Measurements from ENCODE around the gene BAG1.

BAG1 gene

GRCh38 chr9:33241298-33241697 lies 23.2 kb downstream of the BAG1 start:
- Histone ChIP-seq H3K14ac (ENCODE audit: low read length in 2 of 2) (no peak overlapping the region), H3K18ac (ENCODE audit: low read depth in 1 of 2, low read length in 2 of 2) (no peak overlapping the region), H2BK12ac (ENCODE audit: low read length in 2 of 2) (no peak overlapping the region), H3K9me3 (ENCODE audit: control insufficient read depth, low read length) (no peaks in the 10 kb centered on the region), H3K4me2 (ENCODE audit: low read length, poor library complexity, severe bottlenecking) (no peak overlapping the region), H2AFZ (ENCODE audit: low read depth, low read length) (no peak overlapping the region), H3K4me1 (ENCODE audit: control insufficient read depth, insufficient read depth, low read depth, low read length) (peaks cover 5% of the 10 kb centered on the region), H3K9ac (ENCODE audit: low read length) (no peak overlapping the region), H3K4me3 (ENCODE audit: insufficient read depth in 1 of 2, low read depth in 1 of 2, low read length in 2 of 2) (no peak overlapping the region), H3K36me3 (ENCODE audit: control insufficient read depth in 1 of 2, insufficient read depth in 2 of 2, low read depth in 1 of 2, low read length in 2 of 2) (no peaks in the 10 kb centered on the region), H3K27ac (ENCODE audit: low read length, poor library complexity, severe bottlenecking) (no peak overlapping the region), H3K79me1 (replicated peaks; ENCODE audit: low read length, poor library complexity, severe bottlenecking) (no peaks in the 10 kb centered on the region), H2BK15ac (ENCODE audit: low read depth, poor library complexity, severe bottlenecking) (peak overlapping the region; percentile 35), H4K8ac (ENCODE audit: low read length) (no peak overlapping the region), H3K4ac (ENCODE audit: low read depth in 1 of 2, low read length in 2 of 2) (no peak overlapping the region), H3K23ac (ENCODE audit: low read length in 2 of 2) (no peak overlapping the region), H2BK120ac (ENCODE audit: low read depth, low read length) (no peak overlapping the region), H2BK5ac (ENCODE audit: low read depth, low read length, poor library complexity, severe bottlenecking) (no peak overlapping the region), H4K91ac (ENCODE audit: low read length) (no peak overlapping the region), H2AK5ac (ENCODE audit: low read length, severe bottlenecking) (no peak overlapping the region), H3K27me3 (ENCODE audit: control insufficient read depth in 1 of 2, insufficient read depth in 1 of 2, low read length in 2 of 2) (peaks cover 0 to 13% of the 10 kb centered on the region in 2 experiments)
- no peak for DNase-seq
- WGBS, result 89% methylated on average over 3 of the region's 5 CpGs

- H4K91ac ChIP-seq (ENCODE audit: low read length), result no peak within 1 kb of the TSS
- H3K23ac ChIP-seq (ENCODE audit: low read length in 2 of 2), result no peak within 1 kb of the TSS
- no peak within 1 kb of the TSS for H2AFZ ChIP-seq (ENCODE audit: low read depth, low read length)
- H2BK15ac ChIP-seq (ENCODE audit: low read depth, poor library complexity, severe bottlenecking), result peak within 1 kb of the TSS; percentile 30
- H3K9ac ChIP-seq (ENCODE audit: low read length), result no peak within 1 kb of the TSS
- no peak within 1 kb of the TSS for H3K4me3 ChIP-seq (ENCODE audit: insufficient read depth in 1 of 2, low read depth in 1 of 2, low read length in 2 of 2)
- DNase-seq, result no peak
- no peak within 1 kb of the TSS for H3K4me2 ChIP-seq (ENCODE audit: low read length, poor library complexity, severe bottlenecking)
- no peak within 1 kb of the TSS for H2AK5ac ChIP-seq (ENCODE audit: low read length, severe bottlenecking)
- no peak within 1 kb of the TSS for H3K14ac ChIP-seq (ENCODE audit: low read length in 2 of 2)
- no peaks in the 10 kb centered on the region for H3K36me3 ChIP-seq (ENCODE audit: control insufficient read depth in 1 of 2, insufficient read depth in 2 of 2, low read depth in 1 of 2, low read length in 2 of 2)
- no peak within 1 kb of the TSS for H3K27ac ChIP-seq (ENCODE audit: low read length, poor library complexity, severe bottlenecking)
- H2BK5ac ChIP-seq (ENCODE audit: low read depth, low read length, poor library complexity, severe bottlenecking), result no peak within 1 kb of the TSS
- H3K18ac ChIP-seq (ENCODE audit: low read depth in 1 of 2, low read length in 2 of 2), result peak within 1 kb of the TSS in 1 of 2 experiments; percentile 18
- no peak within 1 kb of the TSS for H2BK12ac ChIP-seq (ENCODE audit: low read length in 2 of 2)
- peaks cover 3% of the 10 kb centered on the region for H3K4me1 ChIP-seq (ENCODE audit: control insufficient read depth, insufficient read depth, low read depth, low read length)
- no peaks in the 10 kb centered on the region for H3K79me1 ChIP-seq (replicated peaks; ENCODE audit: low read length, poor library complexity, severe bottlenecking)
- no peaks in the 10 kb centered on the region for H3K9me3 ChIP-seq (ENCODE audit: control insufficient read depth, low read length)
- no peak within 1 kb of the TSS for H3K4ac ChIP-seq (ENCODE audit: low read depth in 1 of 2, low read length in 2 of 2)
- peaks cover 0 to 19% of the 10 kb centered on the region in 2 experiments for H3K27me3 ChIP-seq (ENCODE audit: control insufficient read depth in 1 of 2, insufficient read depth in 1 of 2, low read length in 2 of 2)
- WGBS, result 28% methylated on average over 7 of the region's 7 CpGs
- H2BK120ac ChIP-seq (ENCODE audit: low read depth, low read length), result no peak within 1 kb of the TSS
- peak within 1 kb of the TSS; percentile 19 for H4K8ac ChIP-seq (ENCODE audit: low read length)
Observed at GRCh38 chr9:33239921-33240320, 24.6 kb downstream of the BAG1 start, which contains the start of gene SPINK4. Gene SPINK4, plus strand, starts transcription at chr9:33240167. Its CDS starts 42 bp downstream, at chr9:33240209.

- 89% methylated on average over 2 of the region's 3 CpGs for WGBS
- Histone ChIP-seq H3K36me3 (ENCODE audit: control insufficient read depth in 1 of 2, insufficient read depth in 2 of 2, low read depth in 1 of 2, low read length in 2 of 2) (no peaks in the 10 kb centered on the region), H3K18ac (ENCODE audit: low read depth in 1 of 2, low read length in 2 of 2) (no peak overlapping the region), H4K91ac (ENCODE audit: low read length) (no peak overlapping the region), H2BK120ac (ENCODE audit: low read depth, low read length) (no peak overlapping the region), H3K79me1 (replicated peaks; ENCODE audit: low read length, poor library complexity, severe bottlenecking) (no peaks in the 10 kb centered on the region), H4K8ac (ENCODE audit: low read length) (no peak overlapping the region), H2BK12ac (ENCODE audit: low read length in 2 of 2) (no peak overlapping the region), H3K27ac (ENCODE audit: low read length, poor library complexity, severe bottlenecking) (no peak overlapping the region), H3K4me2 (ENCODE audit: low read length, poor library complexity, severe bottlenecking) (no peak overlapping the region), H3K14ac (ENCODE audit: low read length in 2 of 2) (no peak overlapping the region), H2BK15ac (ENCODE audit: low read depth, poor library complexity, severe bottlenecking) (no peak overlapping the region), H2AK5ac (ENCODE audit: low read length, severe bottlenecking) (no peak overlapping the region), H3K23ac (ENCODE audit: low read length in 2 of 2) (no peak overlapping the region), H3K4ac (ENCODE audit: low read depth in 1 of 2, low read length in 2 of 2) (no peak overlapping the region), H3K4me3 (ENCODE audit: insufficient read depth in 1 of 2, low read depth in 1 of 2, low read length in 2 of 2) (no peak overlapping the region), H2AFZ (ENCODE audit: low read depth, low read length) (no peak overlapping the region), H2BK5ac (ENCODE audit: low read depth, low read length, poor library complexity, severe bottlenecking) (no peak overlapping the region), H3K27me3 (ENCODE audit: control insufficient read depth in 1 of 2, insufficient read depth in 1 of 2, low read length in 2 of 2) (peaks cover 4 to 19% of the 10 kb centered on the region in 2 experiments), H3K9ac (ENCODE audit: low read length) (no peak overlapping the region), H3K4me1 (ENCODE audit: control insufficient read depth, insufficient read depth, low read depth, low read length) (peaks cover 14% of the 10 kb centered on the region), H3K9me3 (ENCODE audit: control insufficient read depth, low read length) (no peaks in the 10 kb centered on the region)
- DNase-seq, result no peak
Observed at GRCh38 chr9:33236571-33236970, 27.9 kb downstream of the BAG1 start.

- Histone ChIP-seq H3K4me3 (ENCODE audit: insufficient read depth in 1 of 2, low read depth in 1 of 2, low read length in 2 of 2) (no peak overlapping the region), H3K9me3 (ENCODE audit: control insufficient read depth, low read length) (no peaks in the 10 kb centered on the region), H2AK5ac (ENCODE audit: low read length, severe bottlenecking) (no peak overlapping the region), H2BK15ac (ENCODE audit: low read depth, poor library complexity, severe bottlenecking) (no peak overlapping the region), H4K8ac (ENCODE audit: low read length) (no peak overlapping the region), H3K23ac (ENCODE audit: low read length in 2 of 2) (no peak overlapping the region), H3K14ac (ENCODE audit: low read length in 2 of 2) (no peak overlapping the region), H2AFZ (ENCODE audit: low read depth, low read length) (no peak overlapping the region), H3K4me1 (ENCODE audit: control insufficient read depth, insufficient read depth, low read depth, low read length) (peaks cover 24% of the 10 kb centered on the region), H3K27ac (ENCODE audit: low read length, poor library complexity, severe bottlenecking) (no peak overlapping the region), H2BK5ac (ENCODE audit: low read depth, low read length, poor library complexity, severe bottlenecking) (no peak overlapping the region), H4K91ac (ENCODE audit: low read length) (no peak overlapping the region), H2BK120ac (ENCODE audit: low read depth, low read length) (no peak overlapping the region), H3K18ac (ENCODE audit: low read depth in 1 of 2, low read length in 2 of 2) (no peak overlapping the region), H3K9ac (ENCODE audit: low read length) (no peak overlapping the region), H3K4me2 (ENCODE audit: low read length, poor library complexity, severe bottlenecking) (no peak overlapping the region), H3K36me3 (ENCODE audit: control insufficient read depth in 1 of 2, insufficient read depth in 2 of 2, low read depth in 1 of 2, low read length in 2 of 2) (no peaks in the 10 kb centered on the region), H2BK12ac (ENCODE audit: low read length in 2 of 2) (no peak overlapping the region), H3K79me1 (replicated peaks; ENCODE audit: low read length, poor library complexity, severe bottlenecking) (no peaks in the 10 kb centered on the region), H3K27me3 (ENCODE audit: control insufficient read depth in 1 of 2, insufficient read depth in 1 of 2, low read length in 2 of 2) (peaks cover 4 to 11% of the 10 kb centered on the region in 2 experiments), H3K4ac (ENCODE audit: low read depth in 1 of 2, low read length in 2 of 2) (no peak overlapping the region)
- DNase-seq, result peak; percentile 78
- WGBS, result 84% methylated on average over 8 of the region's 9 CpGs
Observed at GRCh38 chr9:33234511-33235467, 29.7 kb downstream of the BAG1 start.
